Type B pancreatic cell (in vitro differentiated cells): ENCODE measurements around the gene GALNS. TPM values are rescaled to one million over a fixed set of nuclear protein-coding genes. Genes with fewer than 3 reads are reported as not detected.

Source experiments
- DNase-seq: peaks from one replicate; pipeline ENCODE4 v3.0.0; 2021; ENCODE audit warnings: mixed read lengths; ENCODE audit not compliant: unreplicated experiment; ENCODE audit errors: extremely low spot score
- H3K27ac Mint-ChIP-seq: 2 replicates; pipeline ENCODE4 v1.8.0; 2021; ENCODE audit warnings: mild to moderate bottlenecking, mixed read lengths
- H3K27me3 Mint-ChIP-seq: 2 replicates; pipeline ENCODE4 v1.8.0; 2021; ENCODE audit warnings: mixed read lengths
- H3K36me3 Mint-ChIP-seq: 2 replicates; pipeline ENCODE4 v1.8.0; 2021; ENCODE audit warnings: mixed read lengths
- H3K4me1 Mint-ChIP-seq: one replicate; pipeline ENCODE4 v1.8.0; 2021; ENCODE audit warnings: mixed read lengths; ENCODE audit not compliant: unreplicated experiment
- H3K4me3 Mint-ChIP-seq: 2 replicates; pipeline ENCODE4 v1.8.0; 2021; ENCODE audit warnings: mild to moderate bottlenecking, mixed read lengths
- H3K9me3 Mint-ChIP-seq: 2 replicates; pipeline ENCODE4 v1.8.0; 2021; ENCODE audit warnings: mixed read lengths
- CTCF ChIP-seq: fragments of 200-600 bp; sonication (generic); conservative IDR thresholded peaks from 2 replicates; pipeline ENCODE4 v1.5.0; 2021; ENCODE audit warnings: antibody characterized with exemption, mild to moderate bottlenecking
- total RNA-seq: library from RNA; stranded (reverse); gene quantifications from 2 replicates; pipeline ENCODE4 v1.2.1, GENCODE V29; 2021; ENCODE audit warnings: low replicate concordance

The GALNS gene
- total RNA-seq, 1 donor from 2014 or later: 30.2 TPM

GRCh38 chr16:88779406-88780141 lies 77.2 kb downstream of the GALNS start:
- no peak for DNase-seq
- peaks cover 16% of the 10 kb centered on the region for H3K27me3 Mint-ChIP-seq
- no peaks in the 10 kb centered on the region for H3K9me3 Mint-ChIP-seq
- H3K4me3 Mint-ChIP-seq: no peak overlapping the region
- TF ChIP-seq CTCF: no peak
- H3K27ac Mint-ChIP-seq: no peak overlapping the region
- no peaks in the 10 kb centered on the region for H3K36me3 Mint-ChIP-seq
- H3K4me1 Mint-ChIP-seq: peaks cover 22% of the 10 kb centered on the region

- Mint-ChIP-seq H3K9me3 (no peaks in the 10 kb centered on the region), H3K4me1 (peaks cover 22% of the 10 kb centered on the region), H3K4me3 (no peak overlapping the region), H3K27me3 (peaks cover 16% of the 10 kb centered on the region), H3K36me3 (no peaks in the 10 kb centered on the region), H3K27ac (no peak overlapping the region)
- DNase-seq: no peak
- no peak for TF ChIP-seq CTCF
Observed at GRCh38 chr16:88778541-88779065, 78.1 kb downstream of the GALNS start.

- H3K4me1 Mint-ChIP-seq: peaks cover 20% of the 10 kb centered on the region
- no peaks in the 10 kb centered on the region for H3K36me3 Mint-ChIP-seq
- no peaks in the 10 kb centered on the region for H3K9me3 Mint-ChIP-seq
- no peak for TF ChIP-seq CTCF
- H3K4me3 Mint-ChIP-seq: no peak overlapping the region
- DNase-seq: no peak
- H3K27me3 Mint-ChIP-seq: peaks cover 12% of the 10 kb centered on the region
- H3K27ac Mint-ChIP-seq: no peak overlapping the region
Observed at GRCh38 chr16:88778271-88778525, 78.5 kb downstream of the GALNS start.

- no peaks in the 10 kb centered on the region for H3K36me3 Mint-ChIP-seq
Observed at GRCh38 chr16:88777471-88778270, 79.1 kb downstream of the GALNS start.

GRCh38 chr16:88775825-88776224 lies 80.9 kb downstream of the GALNS start:
- Mint-ChIP-seq H3K27ac (no peak overlapping the region), H3K4me3 (no peak overlapping the region), H3K9me3 (no peaks in the 10 kb centered on the region), H3K27me3 (no peaks in the 10 kb centered on the region), H3K36me3 (no peaks in the 10 kb centered on the region), H3K4me1 (peaks cover 15% of the 10 kb centered on the region)
- TF ChIP-seq CTCF: no peak
- no peak for DNase-seq

More at GRCh38 chr16:88777471-88778270, 79.1 kb downstream of the GALNS start:
- Mint-ChIP-seq H3K27me3 (peaks cover 7% of the 10 kb centered on the region), H3K4me1 (peaks cover 18% of the 10 kb centered on the region), H3K27ac (no peak overlapping the region), H3K4me3 (no peak overlapping the region), H3K9me3 (no peaks in the 10 kb centered on the region)
- no peak for TF ChIP-seq CTCF
- DNase-seq: no peak
